K562 (cell line): ENCODE data around the gene PCDHA10. TPM values are rescaled to one million over a fixed set of nuclear protein-coding genes. Genes with fewer than 3 reads are reported as not detected.

Source experiments
- ATAC-seq: fragments of 200-7000 bp; cut with Tn5 transposase; 3 replicates; pipeline ENCODE4 v1.9.1; 2020; ENCODE audit warnings: moderate library complexity
- Bru-seq: library from RNA; stranded (reverse); fragments of 400-500 nt; gene quantifications from one replicate; lab custom pipeline; 2021; lab: Mats Ljungman, UMichigan
- BruChase-seq, 2 experiments: library from RNA; stranded (reverse); fragments of 400-500 nt; gene quantifications; one replicate each; lab custom pipeline; 2021; lab: Mats Ljungman, UMichigan
- BruUV-seq: library from RNA; stranded (reverse); fragments of 400-500 nt; replicated peaks from 2 replicates; lab custom pipeline; 2021; lab: Mats Ljungman, UMichigan
- CTCF ChIA-PET: fragments of 300-600 bp; formaldehyde crosslinking; extraction: SDS; loops from one replicate; lab custom pipeline; 2021; ENCODE audit warnings: low intra/inter-chr PET ratio; lab: Yijun Ruan, JAX
- POLR2A ChIA-PET: fragments of 300-600, 350-650 bp; sonication (Branson Sonifier 250); formaldehyde crosslinking; extraction: SDS; loops from one replicate; lab custom pipeline; 2021; ENCODE audit warnings: antibody characterized with exemption, inconsistent platforms; lab: Yijun Ruan, JAX
- DNase-seq, 4 experiments: peaks; one replicate each; pipeline versions ENCODE4 v3.0.0 to v3.0.0-alpha.2; 2011 to 2018; ENCODE audit warnings: low spot score in 3 of 4, mixed read lengths in 3 of 4; ENCODE audit errors: extremely low read depth in 1 of 4
- FAIRE-seq: peaks from 2 replicates; lab custom pipeline; 2011; peaks lifted over from hg19 to GRCh38; lab: Jason Lieb, UNC
- H2AFZ ChIP-seq: 2 replicates; pipeline ENCODE4 v1.6.0; 2011; ENCODE audit warnings: low read depth, low read length, control low read depth, inconsistent platforms
- H3K27ac ChIP-seq: fragments of 200-600 bp; 3 replicates; pipeline ENCODE4 v1.8.0; 2011; ENCODE audit warnings: low read depth, mild to moderate bottlenecking, control low read depth, inconsistent platforms, low read length, moderate library complexity, mixed read lengths; ENCODE audit errors: extremely low read depth
- H3K27me3 ChIP-seq, 2 experiments: fragments of 300-600 bp in 1 of 2; 2 replicates in 1 of 2; 3 replicates in 1 of 2; pipeline versions ENCODE4 v1.6.0 to v1.8.0; 2011; ENCODE audit warnings: inconsistent platforms in 2 of 2, low read length in 2 of 2, mild to moderate bottlenecking in 1 of 2, mixed read lengths in 1 of 2, moderate library complexity in 1 of 2; ENCODE audit not compliant: control insufficient read depth in 2 of 2, insufficient read depth in 2 of 2
- H3K36me3 ChIP-seq: fragments of 300-600 bp; 3 replicates; pipeline ENCODE4 v1.8.0; 2011; ENCODE audit warnings: mild to moderate bottlenecking, low read length, inconsistent platforms; ENCODE audit not compliant: control insufficient read depth, insufficient read depth
- H3K4me1 ChIP-seq, 2 experiments: fragments of 200-600 bp in 1 of 2; replicated peaks in 1 of 2; 2 replicates in 1 of 2; 3 replicates in 1 of 2; pipeline versions ENCODE4 v1.5.1 to v1.8.0; 2011; ENCODE audit warnings: inconsistent platforms in 2 of 2, low read length in 2 of 2, mild to moderate bottlenecking in 1 of 2, mixed read lengths in 1 of 2, moderate library complexity in 1 of 2; ENCODE audit not compliant: control insufficient read depth in 2 of 2, insufficient read depth in 2 of 2
- H3K4me2 ChIP-seq: 2 replicates; pipeline ENCODE4 v1.6.1; 2011; ENCODE audit warnings: low read length, control low read depth, inconsistent platforms, mixed read lengths; ENCODE audit not compliant: insufficient read depth
- H3K4me3 ChIP-seq: fragments of 200-600 bp; sonication (generic), shearing (Covaris generic); 2 replicates; pipeline ENCODE4 v1.5.1; 2016; ENCODE audit warnings: control low read depth, inconsistent platforms
- H3K79me2 ChIP-seq: fragments of 200-600 bp; 3 replicates; pipeline ENCODE4 v1.8.0; 2011; ENCODE audit warnings: low read length, inconsistent platforms; ENCODE audit not compliant: control insufficient read depth, insufficient read depth
- H3K9ac ChIP-seq, 2 experiments: 2 replicates each; pipeline versions ENCODE4 v1.6.0 to v1.6.1; 2011; ENCODE audit warnings: low read depth in 2 of 2, low read length in 2 of 2, control low read depth in 1 of 2, inconsistent platforms in 1 of 2, mild to moderate bottlenecking in 1 of 2, mixed read lengths in 1 of 2; ENCODE audit not compliant: insufficient read depth in 1 of 2
- H3K9me1 ChIP-seq: one replicate; pipeline ENCODE4 v1.6.0; 2011; ENCODE audit warnings: inconsistent platforms, mild to moderate bottlenecking, low read length, moderate library complexity; ENCODE audit not compliant: control insufficient read depth, insufficient read depth
- H3K9me3 ChIP-seq: replicated peaks from 2 replicates; pipeline ENCODE4 v1.5.1; 2011; ENCODE audit warnings: low read depth, low read length, inconsistent platforms; ENCODE audit not compliant: control insufficient read depth, insufficient read depth
- H4K20me1 ChIP-seq: replicated peaks from 2 replicates; pipeline ENCODE4 v1.6.1; 2011; ENCODE audit warnings: low read length, inconsistent platforms, mixed read lengths; ENCODE audit not compliant: control insufficient read depth, insufficient read depth
- GTF2E2 ChIP-seq: fragments of 200-800 bp; sonication (Bioruptor generic); IDR thresholded peaks from 2 replicates; pipeline ENCODE4 v1.6.1; 2016; ENCODE audit warnings: missing genetic modification characterization, missing compliant biosample characterization
- HDAC1 ChIP-seq, 2 experiments: fragments of 450-650 bp; IDR thresholded peaks; 2 replicates each; pipeline ENCODE4 v1.6.1; 2016 to 2017; ENCODE audit warnings: inconsistent platforms in 1 of 2, mild to moderate bottlenecking in 1 of 2, moderate library complexity in 1 of 2
- RFX7 ChIP-seq: fragments of 250-450 bp; sonication (Bioruptor Pico); IDR thresholded peaks from 2 replicates; pipeline ENCODE4 v1.5.1; 2021; ENCODE audit warnings: mild to moderate bottlenecking
- TSC22D4 ChIP-seq: fragments of 450-650 bp; IDR thresholded peaks from 2 replicates; pipeline ENCODE4 v1.6.1; 2016; ENCODE audit warnings: missing genetic modification characterization, missing biosample characterization, control low read depth
- WGBS: fragments of 100-300 bp; shearing (Covaris generic); methylation state at CpG from one replicate; pipeline ENCODE4 v1.1.6; 2016; ENCODE audit warnings: low coverage, mixed read lengths; ENCODE audit not compliant: insufficient coverage; ENCODE audit errors: missing lambda C conversion rate; 5-methylcytosine and 5-hydroxymethylcytosine counted together
- in situ Hi-C: fragments of 300-500 bp; cut with MboI; formaldehyde crosslinking; loops from 4 replicates; pipeline ENCODE4 v1.15.0; 2018; ENCODE audit warnings: inconsistent platforms, mixed read lengths
- intact Hi-C: fragments of 100-400 bp; cut with micrococcal nuclease; formaldehyde crosslinking; loops from 2 replicates; pipeline ENCODE4 v1.14.2; 2022
- long read RNA-seq, 3 experiments: library from polyadenylated mRNA in 2 of 3; library from RNA in 1 of 3; unstranded in 2 of 3; stranded (forward) in 1 of 3; transcript quantifications; one replicate each; pipeline ENCODE4 v2.0.0, GENCODE V29; 2019 to 2022
- polyA minus RNA-seq, 3 experiments: library from RNA; depleted of rRNA, polyadenylated mRNA; stranded (reverse); fragments of >200 nt; gene quantifications; 2 replicates each; pipeline ENCODE4 v1.2.3, GENCODE V29; 2011
- polyA plus RNA-seq, 8 experiments: library from polyadenylated mRNA; depleted of rRNA in 4 of 8; stranded (reverse) in 5 of 8; unstranded in 3 of 8; fragments of >200 nt; fragmentation: Nextera tagmentation in 2 of 8; fragmentation: Illumina TruSeq in 1 of 8; extraction: Ambion mirVana in 2 of 8; extraction: Trizol in 1 of 8; gene quantifications; 2 replicates each; pipeline versions ENCODE4 v1.2.1 to v1.2.3, GENCODE V29; 2011 to 2014; ENCODE audit warnings: inconsistent platforms in 1 of 8, missing spikeins in 1 of 8
- total RNA-seq, 7 experiments: library from RNA; depleted of rRNA in 6 of 7; stranded (reverse); fragments of >200 nt in 6 of 7; fragmentation: Illumina TruSeq in 2 of 7; extraction: Trizol in 2 of 7; gene quantifications; 2 replicates each; pipeline versions ENCODE4 v1.2.1 to v1.2.3, GENCODE V29; 2011 to 2021; ENCODE audit warnings: low replicate concordance in 1 of 7
- TF ChIP-seq, protein P1 (sequence below), 2 experiments: fragments of 450-650 bp; formaldehyde crosslinking in 1 of 2; IDR thresholded peaks; 2 replicates each; pipeline versions ENCODE4 v1.4.0 to v1.6.1; 2014 to 2020; ENCODE audit warnings: mild to moderate bottlenecking in 2 of 2, borderline replicate concordance in 1 of 2, low read depth in 1 of 2

The PCDHA10 gene, protein sequence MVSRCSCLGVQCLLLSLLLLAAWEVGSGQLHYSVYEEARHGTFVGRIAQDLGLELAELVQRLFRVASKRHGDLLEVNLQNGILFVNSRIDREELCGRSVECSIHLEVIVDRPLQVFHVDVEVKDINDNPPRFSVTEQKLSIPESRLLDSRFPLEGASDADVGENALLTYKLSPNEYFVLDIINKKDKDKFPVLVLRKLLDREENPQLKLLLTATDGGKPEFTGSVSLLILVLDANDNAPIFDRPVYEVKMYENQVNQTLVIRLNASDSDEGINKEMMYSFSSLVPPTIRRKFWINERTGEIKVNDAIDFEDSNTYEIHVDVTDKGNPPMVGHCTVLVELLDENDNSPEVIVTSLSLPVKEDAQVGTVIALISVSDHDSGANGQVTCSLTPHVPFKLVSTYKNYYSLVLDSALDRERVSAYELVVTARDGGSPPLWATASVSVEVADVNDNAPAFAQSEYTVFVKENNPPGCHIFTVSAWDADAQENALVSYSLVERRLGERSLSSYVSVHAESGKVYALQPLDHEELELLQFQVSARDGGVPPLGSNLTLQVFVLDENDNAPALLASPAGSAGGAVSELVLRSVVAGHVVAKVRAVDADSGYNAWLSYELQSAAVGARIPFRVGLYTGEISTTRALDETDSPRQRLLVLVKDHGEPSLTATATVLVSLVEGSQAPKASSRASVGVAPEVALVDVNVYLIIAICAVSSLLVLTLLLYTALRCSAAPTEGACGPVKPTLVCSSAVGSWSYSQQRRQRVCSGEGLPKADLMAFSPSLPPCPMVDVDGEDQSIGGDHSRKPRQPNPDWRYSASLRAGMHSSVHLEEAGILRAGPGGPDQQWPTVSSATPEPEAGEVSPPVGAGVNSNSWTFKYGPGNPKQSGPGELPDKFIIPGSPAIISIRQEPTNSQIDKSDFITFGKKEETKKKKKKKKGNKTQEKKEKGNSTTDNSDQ
- total RNA-seq (2011; cell fraction: chromatin; rRNA removed; ENCODE audit: low replicate concordance): 0.02 TPM in 1 of 2 replicates, not detected in the other
- not detected in 2 replicates for total RNA-seq (2011; cell fraction: nucleolus; rRNA removed)
- not detected in 2 replicates for total RNA-seq (2011; cell fraction: nucleoplasm; rRNA removed)
- total RNA-seq (2014; rRNA removed) (not detected in 2 replicates), total RNA-seq (2014; rRNA removed; fragmentation: Illumina TruSeq; extraction: Trizol) (not detected in 2 replicates), total RNA-seq (2015; rRNA removed; fragmentation: Illumina TruSeq; extraction: Trizol) (not detected in 2 replicates), total RNA-seq (2021) (not detected in 2 replicates), polyA plus RNA-seq (2011; rRNA removed) (not detected in 2 replicates), polyA plus RNA-seq (2014; fragmentation: Illumina TruSeq; extraction: Trizol) (not detected in 2 replicates), polyA plus RNA-seq (2014; fragmentation: Nextera tagmentation; extraction: Ambion mirVana) (not detected), polyA plus RNA-seq (2014; rRNA removed) (not detected in 2 replicates), polyA minus RNA-seq (2011; rRNA and poly(A)+ RNA removed) (not detected in 2 replicates), Bru-seq, nascent RNA (not detected), BruChase-seq, experiment 1, labeled RNA remaining after a 2-hour chase (not detected), BruChase-seq, experiment 2, labeled RNA remaining after a 6-hour chase (not detected)
- not detected in 2 replicates for polyA plus RNA-seq (2011; cell fraction: cytosol; rRNA removed)
- not detected in 2 replicates for polyA plus RNA-seq (2011; cell fraction: nucleus; rRNA removed)
- not detected in 2 replicates for polyA plus RNA-seq (2012)
- polyA minus RNA-seq (2011; cell fraction: cytosol; rRNA and poly(A)+ RNA removed): not detected in 2 replicates
- polyA minus RNA-seq (2011; cell fraction: nucleus; rRNA and poly(A)+ RNA removed): not detected in 2 replicates
- long read RNA-seq, experiment 1: 0 reads
- long read RNA-seq, experiment 2: 0 reads
- long read RNA-seq, experiment 3: 0 reads

DNA sequence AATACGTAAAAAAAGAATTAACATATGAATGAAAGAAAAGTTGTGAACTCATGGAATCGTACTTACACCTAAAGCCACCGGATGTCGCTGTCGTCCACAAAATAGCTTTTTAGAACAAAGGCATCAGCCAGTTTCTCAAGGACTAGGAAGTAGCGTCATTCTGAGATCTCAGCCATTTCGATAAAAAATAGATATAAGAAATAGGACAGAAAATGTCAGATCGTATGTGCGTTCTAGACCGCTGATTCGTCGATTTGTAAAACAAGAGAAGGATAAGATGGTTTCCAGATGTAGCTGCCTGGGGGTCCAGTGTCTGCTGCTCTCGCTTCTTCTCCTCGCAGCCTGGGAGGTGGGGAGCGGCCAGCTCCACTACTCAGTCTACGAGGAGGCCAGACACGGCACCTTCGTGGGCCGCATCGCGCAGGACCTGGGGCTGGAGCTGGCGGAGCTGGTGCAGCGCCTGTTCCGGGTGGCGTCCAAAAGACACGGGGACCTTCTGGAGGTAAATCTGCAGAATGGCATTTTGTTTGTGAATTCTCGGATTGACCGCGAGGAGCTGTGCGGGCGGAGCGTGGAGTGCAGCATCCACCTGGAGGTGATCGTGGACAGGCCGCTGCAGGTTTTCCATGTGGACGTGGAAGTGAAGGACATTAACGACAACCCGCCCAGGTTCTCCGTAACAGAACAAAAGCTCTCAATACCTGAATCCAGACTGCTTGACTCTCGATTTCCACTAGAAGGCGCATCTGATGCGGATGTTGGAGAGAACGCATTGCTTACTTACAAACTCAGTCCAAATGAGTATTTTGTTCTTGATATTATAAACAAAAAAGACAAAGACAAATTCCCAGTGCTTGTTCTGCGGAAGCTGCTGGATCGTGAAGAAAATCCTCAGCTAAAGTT lies at the start of gene PCDHA10:
Gene PCDHA10 (plus strand): TSS at position 126 of the 903 bp plus-strand sequence. CDS start 152 bp downstream, at position 278.
- no peaks in the 10 kb centered on the region for H3K4me1 ChIP-seq
- H3K27me3 ChIP-seq: no peaks in the 10 kb centered on the region
- no TSS peak for BruUV-seq
- H3K4me2 ChIP-seq: no peak within 1 kb of the TSS
- no peaks in the 10 kb centered on the region for H3K36me3 ChIP-seq
- CTCF ChIA-PET: no interaction called here
- no peaks in the 10 kb centered on the region for H4K20me1 ChIP-seq
- no peak for DNase-seq
- ATAC-seq: no peak
- H3K79me2 ChIP-seq: no peaks in the 10 kb centered on the region
- no peaks in the 10 kb centered on the region for H3K9me1 ChIP-seq
- in situ Hi-C loops (no loop called here), intact Hi-C loops (no loop called here)
- no peak within 1 kb of the TSS for H3K4me3 ChIP-seq
- H3K9ac ChIP-seq: no peak within 1 kb of the TSS
- H3K9me3 ChIP-seq: 0 out of 2 replicates have a peak, but pooled peaks cover 2% of the 10 kb centered on the region
- no peak within 1 kb of the TSS for H2AFZ ChIP-seq
- POLR2A ChIA-PET: no interaction called here
- WGBS: 19% methylated on average over 37 of the region's 44 CpGs
- no peak for FAIRE-seq
- H3K27ac ChIP-seq: no peak within 1 kb of the TSS
- TF ChIP-seq RFX7 (CRISPR knock-in tag): no peak
- TF ChIP-seq TSC22D4 (tag): no peak
- TF ChIP-seq, protein P1, sequence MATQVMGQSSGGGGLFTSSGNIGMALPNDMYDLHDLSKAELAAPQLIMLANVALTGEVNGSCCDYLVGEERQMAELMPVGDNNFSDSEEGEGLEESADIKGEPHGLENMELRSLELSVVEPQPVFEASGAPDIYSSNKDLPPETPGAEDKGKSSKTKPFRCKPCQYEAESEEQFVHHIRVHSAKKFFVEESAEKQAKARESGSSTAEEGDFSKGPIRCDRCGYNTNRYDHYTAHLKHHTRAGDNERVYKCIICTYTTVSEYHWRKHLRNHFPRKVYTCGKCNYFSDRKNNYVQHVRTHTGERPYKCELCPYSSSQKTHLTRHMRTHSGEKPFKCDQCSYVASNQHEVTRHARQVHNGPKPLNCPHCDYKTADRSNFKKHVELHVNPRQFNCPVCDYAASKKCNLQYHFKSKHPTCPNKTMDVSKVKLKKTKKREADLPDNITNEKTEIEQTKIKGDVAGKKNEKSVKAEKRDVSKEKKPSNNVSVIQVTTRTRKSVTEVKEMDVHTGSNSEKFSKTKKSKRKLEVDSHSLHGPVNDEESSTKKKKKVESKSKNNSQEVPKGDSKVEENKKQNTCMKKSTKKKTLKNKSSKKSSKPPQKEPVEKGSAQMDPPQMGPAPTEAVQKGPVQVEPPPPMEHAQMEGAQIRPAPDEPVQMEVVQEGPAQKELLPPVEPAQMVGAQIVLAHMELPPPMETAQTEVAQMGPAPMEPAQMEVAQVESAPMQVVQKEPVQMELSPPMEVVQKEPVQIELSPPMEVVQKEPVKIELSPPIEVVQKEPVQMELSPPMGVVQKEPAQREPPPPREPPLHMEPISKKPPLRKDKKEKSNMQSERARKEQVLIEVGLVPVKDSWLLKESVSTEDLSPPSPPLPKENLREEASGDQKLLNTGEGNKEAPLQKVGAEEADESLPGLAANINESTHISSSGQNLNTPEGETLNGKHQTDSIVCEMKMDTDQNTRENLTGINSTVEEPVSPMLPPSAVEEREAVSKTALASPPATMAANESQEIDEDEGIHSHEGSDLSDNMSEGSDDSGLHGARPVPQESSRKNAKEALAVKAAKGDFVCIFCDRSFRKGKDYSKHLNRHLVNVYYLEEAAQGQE (IDR thresholded peaks at IDR 0.05; ENCODE audit: borderline replicate concordance): no peak
- TF ChIP-seq, protein P1 (CRISPR knock-in tag; IDR thresholded peaks at IDR 0.05; ENCODE audit: low read depth): no peak
- TF ChIP-seq HDAC1 (IDR thresholded peaks at IDR 0.05): no peak
- TF ChIP-seq GTF2E2 (tag): no peak
